K562 (cell line): Measurements from ENCODE around the gene VEGFB. TPM values are rescaled to one million over a fixed set of nuclear protein-coding genes. Genes with fewer than 3 reads are reported as not detected.

Experiments used
- CBFB ChIP-seq: sonication (generic); formaldehyde crosslinking; IDR thresholded peaks from 2 replicates; pipeline ENCODE4 v1.4.0; 2020; ENCODE audit warnings: mild to moderate bottlenecking, missing genetic modification reagents
- FOXP1 ChIP-seq: sonication (generic); formaldehyde crosslinking; IDR thresholded peaks from 2 replicates; pipeline ENCODE4 v1.8.0; 2022; ENCODE audit warnings: mild to moderate bottlenecking, missing genetic modification reagents
- MCM3 ChIP-seq: fragments of 450-650 bp; IDR thresholded peaks from 2 replicates; pipeline ENCODE4 v1.6.1; 2016
- MTA2 ChIP-seq: fragments of 450-650 bp; IDR thresholded peaks from 2 replicates; pipeline ENCODE4 v1.6.1; 2016; ENCODE audit warnings: low read depth
- MYBL2 ChIP-seq, 2 experiments: fragments of 450-650 bp in 1 of 2; sonication (generic) in 1 of 2; formaldehyde crosslinking in 1 of 2; IDR thresholded peaks; 2 replicates each; pipeline versions ENCODE4 v1.6.1 to v1.8.1; 2017 to 2022; ENCODE audit warnings: borderline replicate concordance in 1 of 2, inconsistent platforms in 1 of 2, low read depth in 1 of 2, mild to moderate bottlenecking in 1 of 2, missing genetic modification reagents in 1 of 2, moderate library complexity in 1 of 2
- NEUROD1 ChIP-seq: fragments of 150-350 bp; IDR thresholded peaks from 2 replicates; pipeline ENCODE4 v1.6.1; 2014; ENCODE audit warnings: borderline replicate concordance, low read length, low read depth; ENCODE audit not compliant: partially characterized antibody
- NFIX ChIP-seq: fragments of 250-450 bp; sonication (Bioruptor Pico); IDR thresholded peaks from 2 replicates; pipeline ENCODE4 v1.4.0; 2020; ENCODE audit warnings: low read depth, mild to moderate bottlenecking, moderate library complexity
- PRDM10 ChIP-seq: fragments of 450-650 bp; IDR thresholded peaks from 2 replicates; pipeline ENCODE4 v1.6.1; 2018; ENCODE audit not compliant: partially characterized antibody
- PTTG1 ChIP-seq: fragments of 450-650 bp; IDR thresholded peaks from 2 replicates; pipeline ENCODE4 v1.6.1; 2016; ENCODE audit warnings: low read depth, mild to moderate bottlenecking, missing genetic modification characterization, missing compliant biosample characterization
- RB1 ChIP-seq: fragments of 450-650 bp; IDR thresholded peaks from 2 replicates; pipeline ENCODE4 v1.6.1; 2017; ENCODE audit warnings: low read depth, mild to moderate bottlenecking
- TFAM ChIP-seq: fragments of 250-450 bp; sonication (Bioruptor Pico); conservative IDR thresholded peaks from 2 replicates; pipeline ENCODE4 v1.5.0; 2021; ENCODE audit warnings: mild to moderate bottlenecking, moderate library complexity
- ZNF143 ChIP-seq: sonication (generic); formaldehyde crosslinking; IDR thresholded peaks from 2 replicates; pipeline ENCODE4 v1.9.0; 2022; ENCODE audit warnings: mild to moderate bottlenecking, missing genetic modification reagents
- ZNF224 ChIP-seq: sonication (generic); formaldehyde crosslinking; IDR thresholded peaks from 2 replicates; pipeline ENCODE4 v1.8.0; 2022; ENCODE audit warnings: mild to moderate bottlenecking, missing genetic modification reagents
- ZNF239 ChIP-seq: fragments of 250-450 bp; sonication (Bioruptor Pico); IDR thresholded peaks from 2 replicates; pipeline ENCODE4 v1.4.0; 2020; ENCODE audit warnings: mild to moderate bottlenecking
- ZNF282 ChIP-seq: sonication (generic); formaldehyde crosslinking; IDR thresholded peaks from 2 replicates; pipeline ENCODE4 v1.8.1; 2023; ENCODE audit warnings: missing genetic modification reagents
- polyA plus RNA-seq, 8 experiments: library from polyadenylated mRNA; depleted of rRNA in 4 of 8; stranded (reverse) in 5 of 8; unstranded in 3 of 8; fragments of >200 nt; fragmentation: Nextera tagmentation in 2 of 8; fragmentation: Illumina TruSeq in 1 of 8; extraction: Ambion mirVana in 2 of 8; extraction: Trizol in 1 of 8; gene quantifications; 2 replicates each; pipeline versions ENCODE4 v1.2.1 to v1.2.3, GENCODE V29; 2011 to 2014; ENCODE audit warnings: inconsistent platforms in 1 of 8, missing spikeins in 1 of 8
- total RNA-seq, 7 experiments: library from RNA; depleted of rRNA in 6 of 7; stranded (reverse); fragments of >200 nt in 6 of 7; fragmentation: Illumina TruSeq in 2 of 7; extraction: Trizol in 2 of 7; gene quantifications; 2 replicates each; pipeline versions ENCODE4 v1.2.1 to v1.2.3, GENCODE V29; 2011 to 2021; ENCODE audit warnings: low replicate concordance in 1 of 7
- TF ChIP-seq, protein P1 (sequence below), 2 experiments: fragments of 450-650 bp; formaldehyde crosslinking in 1 of 2; IDR thresholded peaks; 2 replicates each; pipeline versions ENCODE4 v1.4.0 to v1.6.1; 2014 to 2020; ENCODE audit warnings: mild to moderate bottlenecking in 2 of 2, borderline replicate concordance in 1 of 2, low read depth in 1 of 2

The VEGFB gene
- total and polyA plus RNA-seq, 9 of the 15 experiments (the other 6 are each of a cell fraction or from before 2014, with no cell fraction given): 11.0 to 83.4 (median 25.7) TPM

DNA sequence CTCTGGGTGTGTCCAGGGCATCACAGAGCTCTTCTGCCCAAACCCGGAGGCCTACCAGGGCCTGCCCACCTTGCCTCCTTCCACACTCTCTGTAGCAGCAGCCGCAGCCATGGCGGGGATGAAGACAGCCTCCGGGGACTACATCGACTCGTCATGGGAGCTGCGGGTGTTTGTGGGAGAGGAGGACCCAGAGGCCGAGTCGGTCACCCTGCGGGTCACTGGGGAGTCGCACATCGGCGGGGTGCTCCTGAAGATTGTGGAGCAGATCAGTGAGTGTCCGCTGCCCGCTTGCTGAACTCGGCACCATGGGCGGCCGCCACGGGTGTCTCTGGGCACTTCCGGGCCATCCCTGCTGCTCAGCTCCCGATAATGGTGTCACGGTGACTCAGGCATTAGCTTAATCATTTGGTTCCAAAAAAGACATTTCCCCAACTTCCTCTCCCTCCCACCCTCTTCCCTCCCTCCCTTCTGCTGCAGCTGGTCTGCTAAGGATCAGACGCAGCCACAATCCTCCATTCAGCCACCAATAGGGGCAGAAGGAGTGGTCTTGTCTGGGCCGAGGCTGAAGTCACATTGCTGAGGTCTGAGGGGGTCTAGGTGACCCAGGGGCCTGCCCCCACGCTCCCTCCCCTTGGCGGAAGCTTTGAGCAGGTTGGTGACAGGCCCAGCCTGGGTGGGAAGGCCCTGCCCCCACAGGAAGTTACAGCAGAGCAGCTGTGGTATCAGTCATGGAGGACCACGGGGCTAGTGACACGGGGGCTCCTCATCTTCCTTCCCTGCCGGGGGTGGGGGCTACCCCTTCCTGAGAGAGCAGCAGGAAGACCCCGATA, 26.9 kb upstream of the VEGFB start (continued):
- no peak for TF ChIP-seq ZNF224 (CRISPR knock-in tag)
- TF ChIP-seq MYBL2 (IDR thresholded peaks at IDR 0.05; ENCODE audit: low read depth): no peak
- TF ChIP-seq MYBL2 (CRISPR knock-in tag; IDR thresholded peaks at IDR 0.05; ENCODE audit: borderline replicate concordance): no peak
- TF ChIP-seq RB1: peak; percentile 61
- no peak for TF ChIP-seq PTTG1 (tag)
- TF ChIP-seq PRDM10: no peak
- no peak; the same call in 1 of the 2 replicates for TF ChIP-seq ZNF143 (CRISPR knock-in tag)
- no peak for TF ChIP-seq MCM3
- TF ChIP-seq MTA2: no peak
- TF ChIP-seq, protein P1, sequence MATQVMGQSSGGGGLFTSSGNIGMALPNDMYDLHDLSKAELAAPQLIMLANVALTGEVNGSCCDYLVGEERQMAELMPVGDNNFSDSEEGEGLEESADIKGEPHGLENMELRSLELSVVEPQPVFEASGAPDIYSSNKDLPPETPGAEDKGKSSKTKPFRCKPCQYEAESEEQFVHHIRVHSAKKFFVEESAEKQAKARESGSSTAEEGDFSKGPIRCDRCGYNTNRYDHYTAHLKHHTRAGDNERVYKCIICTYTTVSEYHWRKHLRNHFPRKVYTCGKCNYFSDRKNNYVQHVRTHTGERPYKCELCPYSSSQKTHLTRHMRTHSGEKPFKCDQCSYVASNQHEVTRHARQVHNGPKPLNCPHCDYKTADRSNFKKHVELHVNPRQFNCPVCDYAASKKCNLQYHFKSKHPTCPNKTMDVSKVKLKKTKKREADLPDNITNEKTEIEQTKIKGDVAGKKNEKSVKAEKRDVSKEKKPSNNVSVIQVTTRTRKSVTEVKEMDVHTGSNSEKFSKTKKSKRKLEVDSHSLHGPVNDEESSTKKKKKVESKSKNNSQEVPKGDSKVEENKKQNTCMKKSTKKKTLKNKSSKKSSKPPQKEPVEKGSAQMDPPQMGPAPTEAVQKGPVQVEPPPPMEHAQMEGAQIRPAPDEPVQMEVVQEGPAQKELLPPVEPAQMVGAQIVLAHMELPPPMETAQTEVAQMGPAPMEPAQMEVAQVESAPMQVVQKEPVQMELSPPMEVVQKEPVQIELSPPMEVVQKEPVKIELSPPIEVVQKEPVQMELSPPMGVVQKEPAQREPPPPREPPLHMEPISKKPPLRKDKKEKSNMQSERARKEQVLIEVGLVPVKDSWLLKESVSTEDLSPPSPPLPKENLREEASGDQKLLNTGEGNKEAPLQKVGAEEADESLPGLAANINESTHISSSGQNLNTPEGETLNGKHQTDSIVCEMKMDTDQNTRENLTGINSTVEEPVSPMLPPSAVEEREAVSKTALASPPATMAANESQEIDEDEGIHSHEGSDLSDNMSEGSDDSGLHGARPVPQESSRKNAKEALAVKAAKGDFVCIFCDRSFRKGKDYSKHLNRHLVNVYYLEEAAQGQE (IDR thresholded peaks at IDR 0.05; ENCODE audit: borderline replicate concordance): no peak
- TF ChIP-seq, protein P1 (CRISPR knock-in tag; IDR thresholded peaks at IDR 0.05; ENCODE audit: low read depth): no peak; the same call in 1 of the 2 replicates
- no peak for TF ChIP-seq NFIX (CRISPR knock-in tag)
- no peak for TF ChIP-seq FOXP1 (CRISPR knock-in tag)
- TF ChIP-seq CBFB: peak; percentile 30; the same call in 1 of the 2 replicates
- peak; percentile 17; the same call in 1 of the 2 replicates for TF ChIP-seq ZNF239 (CRISPR knock-in tag)
- TF ChIP-seq NEUROD1: peak; percentile 35
- TF ChIP-seq TFAM (CRISPR knock-in tag): no peak
- TF ChIP-seq ZNF282 (CRISPR knock-in tag): no peak
